HepG2 (cell line): ENCODE data around the gene GPN2. TPM values are rescaled to one million over a fixed set of nuclear protein-coding genes. Genes with fewer than 3 reads are reported as not detected.

Source experiments
- ATAC-seq: fragments of 200-7000 bp; cut with Tn5 transposase; 3 replicates; pipeline ENCODE4 v1.9.1; 2020; ENCODE audit warnings: mild to moderate bottlenecking, moderate library complexity
- BruUV-seq: library from RNA; stranded (reverse); fragments of 400-500 nt; replicated peaks from 2 replicates; lab custom pipeline; 2021; lab: Mats Ljungman, UMichigan
- CTCF ChIA-PET: fragments of 300-600 bp; formaldehyde crosslinking; extraction: SDS; loops from one replicate; lab custom pipeline; 2021; ENCODE audit warnings: low total read pairs, inconsistent platforms, low intra/inter-chr PET ratio; lab: Yijun Ruan, JAX
- POLR2A ChIA-PET: fragments of 350-600 bp; sonication (Branson Sonifier 250); formaldehyde crosslinking; loops from one replicate; lab custom pipeline; 2020; ENCODE audit warnings: antibody characterized with exemption, inconsistent platforms; lab: Yijun Ruan, JAX
- DNase-seq: peaks from one replicate; pipeline ENCODE4 v3.0.0-alpha.2; 2015; ENCODE audit warnings: low spot score
- FAIRE-seq: peaks from 3 replicates; lab custom pipeline; 2011; peaks lifted over from hg19 to GRCh38; lab: Jason Lieb, UNC
- H2AFZ ChIP-seq: one replicate; pipeline ENCODE4 v1.6.1; 2011; ENCODE audit warnings: low read length, inconsistent platforms
- H3K27ac ChIP-seq: fragments of 300-600 bp; 3 replicates; pipeline ENCODE4 v1.8.0; 2011; ENCODE audit warnings: mixed run types, mild to moderate bottlenecking, mixed read lengths, low read length, inconsistent platforms; ENCODE audit not compliant: insufficient read depth; ENCODE audit errors: extremely low read length
- H3K27me3 ChIP-seq, 2 experiments: fragments of 200-600 bp in 1 of 2; 2 replicates in 1 of 2; 3 replicates in 1 of 2; pipeline versions ENCODE4 v1.6.0 to v1.8.0; 2011; ENCODE audit warnings: low read length in 2 of 2, mild to moderate bottlenecking in 2 of 2, moderate library complexity in 2 of 2, inconsistent platforms in 1 of 2; ENCODE audit not compliant: insufficient read depth in 2 of 2, control insufficient read depth in 1 of 2
- H3K36me3 ChIP-seq, 2 experiments: fragments of 200-600 bp in 1 of 2; replicated peaks in 1 of 2; 2 replicates in 1 of 2; 3 replicates in 1 of 2; pipeline versions ENCODE4 v1.5.1 to v1.8.0; 2011; ENCODE audit warnings: low read length in 2 of 2, inconsistent platforms in 1 of 2; ENCODE audit not compliant: insufficient read depth in 2 of 2, control insufficient read depth in 1 of 2
- H3K4me1 ChIP-seq: 2 replicates; pipeline ENCODE4 v1.5.1; 2012; ENCODE audit warnings: low read length, inconsistent platforms; ENCODE audit not compliant: insufficient read depth
- H3K4me2 ChIP-seq: 2 replicates; pipeline ENCODE4 v1.6.0; 2011; ENCODE audit warnings: low read depth, low read length, inconsistent platforms
- H3K4me3 ChIP-seq, 3 experiments: fragments of 200-600 bp in 1 of 3; sonication (generic), shearing (Covaris generic) in 1 of 3; replicated peaks in 1 of 3; 2 replicates each; pipeline ENCODE4 v1.5.1; 2011 to 2016; ENCODE audit warnings: low read length in 3 of 3, inconsistent platforms in 2 of 3, low read depth in 2 of 3, mild to moderate bottlenecking in 2 of 3, control low read depth in 1 of 3, mixed read lengths in 1 of 3; ENCODE audit not compliant: insufficient read depth in 1 of 3
- H3K79me2 ChIP-seq: one replicate; pipeline ENCODE4 v1.6.1; 2011; ENCODE audit warnings: low read length, inconsistent platforms; ENCODE audit not compliant: insufficient read depth
- H3K9ac ChIP-seq: 2 replicates; pipeline ENCODE4 v1.6.0; 2011; ENCODE audit warnings: mild to moderate bottlenecking, low read depth, low read length, inconsistent platforms; ENCODE audit not compliant: insufficient read depth
- H3K9me3 ChIP-seq: 2 replicates; pipeline ENCODE4 v1.5.1; 2012; ENCODE audit warnings: mild to moderate bottlenecking, low read length
- H4K20me1 ChIP-seq: 2 replicates; pipeline ENCODE4 v1.6.0; 2011; ENCODE audit warnings: inconsistent platforms, mild to moderate bottlenecking, low read length, moderate library complexity; ENCODE audit not compliant: insufficient read depth
- CAMTA2 ChIP-seq: sonication (generic); formaldehyde crosslinking; IDR thresholded peaks from 2 replicates; pipeline ENCODE4 v1.4.0; 2020; ENCODE audit warnings: mild to moderate bottlenecking, missing genetic modification reagents, borderline replicate concordance
- CHD2 ChIP-seq: IDR thresholded peaks from 2 replicates; pipeline ENCODE4 v1.6.1; 2011; ENCODE audit warnings: low read depth, low read length, improper control_type of control experiment
- GABPB1 ChIP-seq: IDR thresholded peaks from 2 replicates; pipeline ENCODE4 v1.6.1; 2016; ENCODE audit warnings: mild to moderate bottlenecking, missing genetic modification reagents, moderate library complexity, missing compliant biosample characterization
- JUNB ChIP-seq: sonication (generic); formaldehyde crosslinking; IDR thresholded peaks from 2 replicates; pipeline ENCODE4 v1.8.0; 2022; ENCODE audit warnings: missing genetic modification reagents, mild to moderate bottlenecking, borderline replicate concordance
- KDM5A ChIP-seq: fragments of 200-600 bp; sonication (generic); IDR thresholded peaks from 2 replicates; pipeline ENCODE4 v1.7.0; 2018; ENCODE audit warnings: antibody characterized with exemption, mild to moderate bottlenecking, low read length, borderline replicate concordance
- MYNN ChIP-seq: sonication (generic); formaldehyde crosslinking; IDR thresholded peaks from 2 replicates; pipeline ENCODE4 v1.4.0; 2020; ENCODE audit warnings: mild to moderate bottlenecking, low read depth, missing genetic modification reagents
- RBM22 ChIP-seq: fragments of 200-400 bp; formaldehyde crosslinking; optimal IDR thresholded peaks from 2 replicates; pipeline ENCODE3; 2017; ENCODE audit warnings: mild to moderate bottlenecking, low read length, moderate library complexity
- TOPORS ChIP-seq: sonication (generic); formaldehyde crosslinking; IDR thresholded peaks from 2 replicates; pipeline ENCODE4 v1.8.0; 2023; ENCODE audit warnings: mild to moderate bottlenecking, missing genetic modification reagents
- TSC22D2 ChIP-seq: sonication (generic); formaldehyde crosslinking; IDR thresholded peaks from 2 replicates; pipeline ENCODE4 v1.5.1; 2020; ENCODE audit warnings: missing genetic modification reagents, mild to moderate bottlenecking, borderline replicate concordance
- ZFP36L2 ChIP-seq: sonication (generic); formaldehyde crosslinking; IDR thresholded peaks from 2 replicates; pipeline ENCODE4 v1.4.0; 2020; ENCODE audit warnings: missing genetic modification reagents
- ZNF12 ChIP-seq: sonication (generic); formaldehyde crosslinking; IDR thresholded peaks from 2 replicates; pipeline ENCODE4 v1.5.0; 2020; ENCODE audit warnings: missing genetic modification reagents
- ZNF547 ChIP-seq: sonication (generic); formaldehyde crosslinking; IDR thresholded peaks from 2 replicates; pipeline ENCODE4 v1.5.1; 2020; ENCODE audit warnings: mild to moderate bottlenecking, missing genetic modification reagents
- ZNF564 ChIP-seq: sonication (generic); formaldehyde crosslinking; IDR thresholded peaks from 2 replicates; pipeline ENCODE4 v1.8.1; 2023; ENCODE audit warnings: mild to moderate bottlenecking, missing genetic modification reagents
- ZNF619 ChIP-seq: sonication (generic); formaldehyde crosslinking; IDR thresholded peaks from 2 replicates; pipeline ENCODE4 v1.4.0; 2020; ENCODE audit warnings: mild to moderate bottlenecking, missing genetic modification reagents
- WGBS: methylation state at CpG from one replicate; pipeline ENCODE4 v1.1.6; 2017; ENCODE audit warnings: low lambda C conversion rate; 5-methylcytosine and 5-hydroxymethylcytosine counted together
- in situ Hi-C: cut with HindIII; loops from 2 replicates; pipeline ENCODE4 v1.10.0; 2017; ENCODE audit warnings: low pct_unique_long_range_greater_than_20kb; ENCODE audit not compliant: extremely low pct_ligation_motif_present
- intact Hi-C: fragments of 100-400 bp; cut with micrococcal nuclease; formaldehyde crosslinking; loops from one replicate; pipeline ENCODE4 v1.10.0; 2022; ENCODE audit not compliant: unreplicated experiment
- polyA plus RNA-seq, 8 experiments: library from polyadenylated mRNA; depleted of rRNA in 3 of 8; stranded (reverse) in 7 of 8; unstranded in 1 of 8; fragments of >200 nt; fragmentation: Illumina TruSeq in 4 of 8; extraction: Trizol in 4 of 8; gene quantifications; 2 replicates each; pipeline versions ENCODE4 v1.2.1 to v1.2.3, GENCODE V29; 2011 to 2016; ENCODE audit warnings: low read depth in 4 of 8, missing spikeins in 1 of 8, mixed read lengths in 1 of 8; ENCODE audit not compliant: insufficient read depth in 1 of 8
- total RNA-seq, 5 experiments: library from RNA; depleted of rRNA; stranded (reverse); fragments of >200 nt; fragmentation: Illumina TruSeq; extraction: Trizol; gene quantifications; 2 replicates each; pipeline ENCODE4 v1.2.3, GENCODE V29; 2016; ENCODE audit warnings: low read depth in 1 of 5
- TF ChIP-seq, protein P1 (sequence below): sonication (generic); formaldehyde crosslinking; IDR thresholded peaks from 2 replicates; pipeline ENCODE4 v1.4.0; 2020; ENCODE audit warnings: missing genetic modification reagents, mild to moderate bottlenecking, borderline replicate concordance
- TF ChIP-seq, protein P2 (sequence below): fragments of 450-650 bp; IDR thresholded peaks from 2 replicates; pipeline ENCODE4 v1.6.1; 2016
- TF ChIP-seq, protein P3 (sequence below): sonication (generic); formaldehyde crosslinking; IDR thresholded peaks from 2 replicates; pipeline ENCODE4 v1.8.0; 2022; ENCODE audit warnings: missing genetic modification reagents, mild to moderate bottlenecking, inconsistent platforms, borderline replicate concordance

The GPN2 gene
- total and polyA plus RNA-seq, 2 of the 13 experiments (the other 11 are each of a cell fraction or from before 2014, with no cell fraction given) = 19.3 to 38.9 TPM

GRCh38 chr1:26913754-26914619, 23.9 kb upstream of the GPN2 start, which contains the start of gene NR0B2 (continued):
- TF ChIP-seq, protein P1, sequence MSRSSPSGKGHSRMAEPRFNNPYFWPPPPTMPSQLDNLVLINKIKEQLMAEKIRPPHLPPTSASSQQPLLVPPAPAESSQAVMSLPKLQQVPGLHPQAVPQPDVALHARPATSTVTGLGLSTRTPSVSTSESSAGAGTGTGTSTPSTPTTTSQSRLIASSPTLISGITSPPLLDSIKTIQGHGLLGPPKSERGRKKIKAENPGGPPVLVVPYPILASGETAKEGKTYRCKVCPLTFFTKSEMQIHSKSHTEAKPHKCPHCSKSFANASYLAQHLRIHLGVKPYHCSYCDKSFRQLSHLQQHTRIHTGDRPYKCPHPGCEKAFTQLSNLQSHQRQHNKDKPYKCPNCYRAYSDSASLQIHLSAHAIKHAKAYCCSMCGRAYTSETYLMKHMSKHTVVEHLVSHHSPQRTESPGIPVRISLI (CRISPR knock-in tag) = peak; percentile 99
- TF ChIP-seq, protein P2, sequence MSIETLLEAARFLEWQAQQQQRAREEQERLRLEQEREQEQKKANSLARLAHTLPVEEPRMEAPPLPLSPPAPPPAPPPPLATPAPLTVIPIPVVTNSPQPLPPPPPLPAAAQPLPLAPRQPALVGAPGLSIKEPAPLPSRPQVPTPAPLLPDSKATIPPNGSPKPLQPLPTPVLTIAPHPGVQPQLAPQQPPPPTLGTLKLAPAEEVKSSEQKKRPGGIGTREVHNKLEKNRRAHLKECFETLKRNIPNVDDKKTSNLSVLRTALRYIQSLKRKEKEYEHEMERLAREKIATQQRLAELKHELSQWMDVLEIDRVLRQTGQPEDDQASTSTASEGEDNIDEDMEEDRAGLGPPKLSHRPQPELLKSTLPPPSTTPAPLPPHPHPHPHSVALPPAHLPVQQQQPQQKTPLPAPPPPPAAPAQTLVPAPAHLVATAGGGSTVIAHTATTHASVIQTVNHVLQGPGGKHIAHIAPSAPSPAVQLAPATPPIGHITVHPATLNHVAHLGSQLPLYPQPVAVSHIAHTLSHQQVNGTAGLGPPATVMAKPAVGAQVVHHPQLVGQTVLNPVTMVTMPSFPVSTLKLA = peak; percentile 93
- peak; percentile 34; the same call in 1 of the 2 replicates for TF ChIP-seq KDM5A

- no peak for FAIRE-seq
- peaks cover 57% of the 10 kb centered on the region for H3K4me1 ChIP-seq
- TF ChIP-seq TOPORS (CRISPR knock-in tag) (no peak; the same call in 1 of the 2 replicates), ZNF619 (no peak), MYNN (no peak), JUNB (no peak), GABPB1 (CRISPR knock-in tag) (no peak), CAMTA2 (CRISPR knock-in tag) (no peak; the same call in 1 of the 2 replicates), ZNF12 (no peak), TSC22D2 (CRISPR knock-in tag) (no peak), RBM22 (peak; percentile 97), ZFP36L2 (CRISPR knock-in tag) (no peak), CHD2 (no peak), ZNF564 (CRISPR knock-in tag) (no peak), ZNF547 (CRISPR knock-in tag) (no peak)
- TF ChIP-seq, protein P3, sequence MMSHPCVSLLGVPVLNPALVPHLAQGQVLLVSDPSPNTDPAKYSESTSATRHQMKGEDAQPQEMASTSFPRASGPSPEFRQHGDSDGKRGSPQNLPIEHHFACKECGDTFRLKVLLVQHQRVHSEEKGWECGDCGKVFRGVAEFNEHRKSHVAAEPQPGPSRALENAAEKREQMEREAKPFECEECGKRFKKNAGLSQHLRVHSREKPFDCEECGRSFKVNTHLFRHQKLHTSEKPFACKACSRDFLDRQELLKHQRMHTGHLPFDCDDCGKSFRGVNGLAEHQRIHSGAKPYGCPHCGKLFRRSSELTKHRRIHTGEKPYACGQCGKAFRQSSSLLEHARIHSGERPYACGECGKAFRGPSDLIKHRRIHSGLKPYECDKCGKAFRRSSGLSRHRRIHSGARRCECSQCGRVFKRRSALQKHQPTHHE (CRISPR knock-in tag) = no peak
Measured at GRCh38 chr1:26913389-26913753, 23.3 kb upstream of the GPN2 start.

More at GRCh38 chr1:26913389-26913753, 23.3 kb upstream of the GPN2 start:
- Histone ChIP-seq H3K27me3 (no peaks in the 10 kb centered on the region; a peak in 1 of 5 replicates), H3K36me3 (peaks cover 3 to 8% of the 10 kb centered on the region in 2 experiments; a peak in 3 of 5 replicates), H3K4me2 (peak overlapping the region; percentile 93), H3K9ac (peak overlapping the region; percentile 98), H3K9me3 (no peaks in the 10 kb centered on the region), H3K27ac (peak overlapping the region; percentile 96), H4K20me1 (peaks cover 16% of the 10 kb centered on the region; the same call in 1 of the 2 replicates), H3K4me3 (peak overlapping the region; percentile 75 to 97 (median 92)), H3K79me2 (peaks cover 30% of the 10 kb centered on the region), H2AFZ (no peak overlapping the region)
- CTCF ChIA-PET = interaction anchor here (1.1 kb wide), 1 partner anchor 24 kb away, joined by 3 read pairs; no protein-coding TSS in a partner anchor
- POLR2A ChIA-PET = interaction anchor here (0.6 to 11.5 kb wide), 30 partner anchors 8 to 413 kb away, joined by 3 to 371 read pairs (median 8); partner anchors contain the start of genes GPATCH3, GPN2, KDF1 and NUDC
- BruUV-seq = no TSS peak
- DNase-seq (no peak), ATAC-seq (no peak)
- WGBS = 33% methylated on average over 1 of the region's 5 CpGs
- in situ Hi-C loops = loop anchor here (5.0 kb wide), 1 partner anchor 79 kb away; the partner anchor contains the start of gene TRNP1
- intact Hi-C loops = no loop called here
